ENCODE results near the gene FH. TPM values are rescaled to one million over a fixed set of nuclear protein-coding genes. Genes with fewer than 3 reads are reported as not detected.

The FH gene
- total RNA-seq, 4 donors from 2014 or later: 63.6 to 83.4 (median 69.1) TPM

DNA sequence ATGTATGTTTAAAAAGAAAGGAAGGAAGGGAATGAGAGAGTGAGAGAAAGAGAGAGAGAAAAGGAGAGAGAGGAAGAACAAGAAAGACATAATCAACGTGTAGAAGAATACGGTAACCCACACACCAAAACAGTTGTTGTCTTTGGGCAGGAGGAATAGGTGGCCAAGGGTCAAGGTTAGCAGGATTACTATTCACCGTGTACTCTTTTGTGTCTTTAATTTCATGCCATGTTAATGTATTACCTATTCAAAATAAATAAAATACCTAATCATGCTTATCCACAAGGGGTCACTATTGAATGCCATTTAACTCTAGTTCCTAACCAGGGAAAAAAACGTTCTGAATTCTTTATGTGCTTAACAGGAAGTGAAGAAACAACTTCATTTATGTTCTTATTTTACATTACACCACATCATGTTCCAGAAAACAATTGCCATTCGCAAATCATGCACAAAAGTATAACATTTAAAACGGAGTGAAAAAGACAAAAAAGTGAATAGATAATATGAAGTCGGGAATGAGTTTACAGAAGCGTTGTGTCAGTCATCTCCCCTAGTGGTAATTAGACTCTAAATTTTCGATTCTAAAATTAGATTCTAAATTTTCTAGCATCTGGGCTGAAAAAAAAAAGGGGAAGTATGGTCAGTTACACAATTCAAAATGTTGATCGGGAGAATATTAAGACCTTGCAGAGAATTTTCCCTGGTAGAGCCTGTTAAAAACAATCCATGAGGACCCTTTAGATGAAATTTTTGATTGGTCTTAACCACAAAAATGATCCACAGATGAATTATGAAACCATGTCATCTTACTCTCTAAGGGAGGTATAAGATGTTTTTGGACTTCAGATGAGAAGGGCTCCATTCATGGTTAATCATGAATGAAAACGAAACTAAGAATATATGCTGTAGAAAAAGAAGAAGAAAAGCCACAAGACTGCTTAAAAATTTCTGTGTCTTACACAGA is 11.9 kb upstream of the FH start:
- H3K4me1 ChIP-seq: peaks cover 0 to 3% (median 0%) of the 10 kb centered on the region in 4 donors
- intact Hi-C loops (cut with DNase I): loop anchor here (10.0 kb wide), 1 partner anchor 313 kb away; the partner anchor contains the start of gene EXO1
- TF ChIP-seq, protein P1, sequence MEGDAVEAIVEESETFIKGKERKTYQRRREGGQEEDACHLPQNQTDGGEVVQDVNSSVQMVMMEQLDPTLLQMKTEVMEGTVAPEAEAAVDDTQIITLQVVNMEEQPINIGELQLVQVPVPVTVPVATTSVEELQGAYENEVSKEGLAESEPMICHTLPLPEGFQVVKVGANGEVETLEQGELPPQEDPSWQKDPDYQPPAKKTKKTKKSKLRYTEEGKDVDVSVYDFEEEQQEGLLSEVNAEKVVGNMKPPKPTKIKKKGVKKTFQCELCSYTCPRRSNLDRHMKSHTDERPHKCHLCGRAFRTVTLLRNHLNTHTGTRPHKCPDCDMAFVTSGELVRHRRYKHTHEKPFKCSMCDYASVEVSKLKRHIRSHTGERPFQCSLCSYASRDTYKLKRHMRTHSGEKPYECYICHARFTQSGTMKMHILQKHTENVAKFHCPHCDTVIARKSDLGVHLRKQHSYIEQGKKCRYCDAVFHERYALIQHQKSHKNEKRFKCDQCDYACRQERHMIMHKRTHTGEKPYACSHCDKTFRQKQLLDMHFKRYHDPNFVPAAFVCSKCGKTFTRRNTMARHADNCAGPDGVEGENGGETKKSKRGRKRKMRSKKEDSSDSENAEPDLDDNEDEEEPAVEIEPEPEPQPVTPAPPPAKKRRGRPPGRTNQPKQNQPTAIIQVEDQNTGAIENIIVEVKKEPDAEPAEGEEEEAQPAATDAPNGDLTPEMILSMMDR (IDR thresholded peaks at IDR 0.05): peak; percentile 38 to 53 (median 48)
- TF ChIP-seq POLR2AphosphoS5 (IDR thresholded peaks at IDR 0.05): no peak
- no peaks in the 10 kb centered on the region for H3K9me3 ChIP-seq
- H3K27ac ChIP-seq (replicated peaks in 1 of 4): peak overlapping the region in 1 of 4 donors; percentile 16
- no peaks in the 10 kb centered on the region for H3K36me3 ChIP-seq
- H3K4me3 ChIP-seq: peak overlapping the region; percentile 41 to 51 (median 49)
- peaks cover 0 to 12% (median 0%) of the 10 kb centered on the region in 4 donors for H3K27me3 ChIP-seq
- no peak for DNase-seq (ENCODE audit: extremely low spot score)
- WGBS: 23% methylated on average over 11 of the region's 11 CpGs

DNA sequence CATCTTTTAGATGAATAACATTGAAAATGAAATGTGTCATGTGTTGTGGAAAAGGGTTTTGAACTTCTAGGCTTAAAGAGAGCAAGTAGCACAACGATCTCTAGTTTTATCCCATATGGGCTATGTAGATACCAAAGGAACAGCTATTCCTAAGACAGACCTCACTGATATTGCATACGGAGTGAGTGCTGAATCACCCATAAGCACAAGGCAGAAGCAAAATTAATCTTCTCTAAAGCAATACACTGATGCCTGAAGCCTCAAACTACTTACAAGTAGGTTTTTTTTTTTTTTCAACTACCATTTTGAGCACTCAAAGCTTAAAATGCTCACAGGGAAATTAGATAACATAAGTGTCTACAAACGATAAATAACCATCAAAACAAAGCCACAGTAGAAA is 7.6 kb upstream of the FH start:
- peaks cover 0 to 3% (median 0%) of the 10 kb centered on the region in 4 donors for H3K4me1 ChIP-seq
- intact Hi-C loops (cut with DNase I): no loop called here
- 79% methylated on average over 3 of the region's 3 CpGs for WGBS
- H3K27ac ChIP-seq (replicated peaks in 1 of 4): no peak overlapping the region
- DNase-seq (ENCODE audit: extremely low spot score): no peak
- TF ChIP-seq EP300 (IDR thresholded peaks at IDR 0.05) (no peak), POLR2AphosphoS5 (IDR thresholded peaks at IDR 0.05) (no peak), POLR2A (IDR thresholded peaks at IDR 0.05; ENCODE audit: low read depth) (no peak)
- TF ChIP-seq, protein P1 (IDR thresholded peaks at IDR 0.05): no peak
- H3K36me3 ChIP-seq: no peaks in the 10 kb centered on the region
- no peak overlapping the region for H3K4me3 ChIP-seq
- no peaks in the 10 kb centered on the region for H3K9me3 ChIP-seq
- peaks cover 0 to 18% (median 0%) of the 10 kb centered on the region in 4 donors for H3K27me3 ChIP-seq

DNA sequence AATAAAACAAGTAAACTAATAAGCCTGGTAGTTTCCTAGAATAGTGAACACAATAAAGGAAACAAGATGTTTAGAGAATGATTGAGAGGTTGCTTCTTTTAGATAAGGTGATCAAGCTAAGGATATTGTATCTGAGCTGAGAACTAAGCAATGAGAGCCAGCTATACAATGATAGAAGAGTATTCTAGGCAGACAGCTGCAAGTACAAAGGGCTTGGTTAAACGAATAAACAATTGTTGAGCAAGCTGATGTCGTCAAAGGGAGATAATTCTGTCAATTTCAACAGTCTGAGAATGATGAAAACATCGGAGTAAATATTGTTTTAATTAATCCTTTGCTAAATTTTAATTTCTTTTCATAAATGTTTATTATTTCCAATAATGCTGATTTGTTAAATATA is 5.5 kb upstream of the FH start:
- no peak for TF ChIP-seq POLR2A (IDR thresholded peaks at IDR 0.05; ENCODE audit: low read depth)
- TF ChIP-seq POLR2AphosphoS5 (IDR thresholded peaks at IDR 0.05): no peak
- TF ChIP-seq EP300 (IDR thresholded peaks at IDR 0.05): no peak
- TF ChIP-seq, protein P1 (IDR thresholded peaks at IDR 0.05): no peak
- Histone ChIP-seq H3K4me3 (no peak overlapping the region), H3K36me3 (no peaks in the 10 kb centered on the region), H3K9me3 (no peaks in the 10 kb centered on the region), H3K4me1 (peaks cover 0 to 3% (median 0%) of the 10 kb centered on the region in 4 donors), H3K27ac (replicated peaks in 1 of 4) (no peak overlapping the region), H3K27me3 (peaks cover 0 to 14% (median 0%) of the 10 kb centered on the region in 4 donors)
- 36% methylated on average over 3 of the region's 3 CpGs for WGBS
- intact Hi-C loops (cut with DNase I): no loop called here
- DNase-seq (ENCODE audit: extremely low spot score): no peak

DNA sequence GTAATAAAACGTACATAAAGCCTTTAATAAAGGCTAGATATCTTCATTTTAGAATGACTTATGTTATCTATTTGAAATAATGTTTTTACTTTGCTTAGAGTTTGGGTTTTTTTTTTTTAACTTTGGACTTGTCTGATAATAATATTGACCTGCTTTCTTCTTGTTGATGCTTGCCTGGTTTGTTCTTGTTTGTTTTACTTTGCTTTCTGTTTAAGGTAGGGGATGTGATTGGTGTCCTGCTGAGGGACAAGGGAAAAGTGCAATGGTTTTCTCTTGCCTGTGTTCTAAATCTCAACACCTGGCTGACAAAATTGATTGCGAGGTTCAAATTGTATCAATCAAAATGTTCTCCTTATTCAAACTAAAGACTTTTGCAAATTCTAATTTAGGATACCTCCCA is 2.2 kb upstream of the FH start:
- intact Hi-C loops (cut with DNase I): no loop called here
- no peak for DNase-seq (ENCODE audit: extremely low spot score)
- H3K9me3 ChIP-seq: no peaks in the 10 kb centered on the region
- H3K4me1 ChIP-seq: peaks cover 0 to 24% (median 20%) of the 10 kb centered on the region in 4 donors
- H3K4me3 ChIP-seq: no peak overlapping the region
- H3K27me3 ChIP-seq: peaks cover 0 to 14% (median 0%) of the 10 kb centered on the region in 4 donors
- TF ChIP-seq, protein P1 (IDR thresholded peaks at IDR 0.05): no peak
- no peak for TF ChIP-seq POLR2AphosphoS5 (IDR thresholded peaks at IDR 0.05)
- TF ChIP-seq EP300 (IDR thresholded peaks at IDR 0.05): no peak
- no peak for TF ChIP-seq POLR2A (IDR thresholded peaks at IDR 0.05; ENCODE audit: low read depth)
- peaks cover 0 to under 1% (median under 1%) of the 10 kb centered on the region in 4 donors for H3K36me3 ChIP-seq
- no peak overlapping the region for H3K27ac ChIP-seq (replicated peaks in 1 of 4)
- WGBS: 91% methylated on average over 2 of the region's 2 CpGs

All from esophagus muscularis mucosa (tissue), 4 donors.